ENCODE measurements around the gene PMVK. TPM values are rescaled to one million over a fixed set of nuclear protein-coding genes. Genes with fewer than 3 reads are reported as not detected.

The PMVK gene
- polyA plus RNA-seq, 1 donor from 2014 or later = 21.1 TPM

- Histone ChIP-seq H3F3A (ENCODE audit: insufficient read depth, low read length, poor library complexity, severe bottlenecking) (no peaks in the 10 kb centered on the region), H2AFZ (ENCODE audit: low read depth, low read length) (no peak overlapping the region)
Measured at GRCh38 chr1:154960446-154961136, 24.1 kb upstream of the PMVK start.

GRCh38 chr1:154959426-154959780 is 22.9 kb upstream of the PMVK start:
- H3K79me2 ChIP-seq (replicated peaks; ENCODE audit: insufficient read depth, low read length) = peaks cover 24% of the 10 kb centered on the region
- no peaks in the 10 kb centered on the region for H3K36me3 ChIP-seq (ENCODE audit: insufficient read depth, low read length)
- H3K4me2 ChIP-seq (ENCODE audit: low read length) = no peak overlapping the region
- no peak overlapping the region for H3K4me3 ChIP-seq (ENCODE audit: low read length)
- no peaks in the 10 kb centered on the region for H3K27me3 ChIP-seq (ENCODE audit: insufficient read depth, low read depth, low read length)
- no peak overlapping the region for H2AFZ ChIP-seq (ENCODE audit: low read depth, low read length)
- no peaks in the 10 kb centered on the region for H3K9me2 ChIP-seq (ENCODE audit: insufficient read depth, low read length)
- no peaks in the 10 kb centered on the region for H3K9me3 ChIP-seq (ENCODE audit: low read length)
- no peaks in the 10 kb centered on the region for H4K20me1 ChIP-seq (ENCODE audit: insufficient read depth)
- H3K27ac ChIP-seq (ENCODE audit: low read length) = no peak overlapping the region
- peaks cover 8% of the 10 kb centered on the region for H3F3A ChIP-seq (ENCODE audit: insufficient read depth, low read length, poor library complexity, severe bottlenecking)
- no peak overlapping the region for H3K9ac ChIP-seq (ENCODE audit: low read length)
- no peak for TF ChIP-seq SMC3 (conservative IDR thresholded peaks at IDR 0.05; ENCODE audit: poor library complexity)
- TF ChIP-seq REST (IDR thresholded peaks at IDR 0.05; ENCODE audit: borderline replicate concordance) = no peak
- no peak for TF ChIP-seq TAF1 (IDR thresholded peaks at IDR 0.05; ENCODE audit: low read depth)
- TF ChIP-seq EZH2 (IDR thresholded peaks at IDR 0.05; ENCODE audit: borderline replicate concordance, insufficient read depth, low read length, poor library complexity, severe bottlenecking) = no peak
- TF ChIP-seq RAD21 (conservative IDR thresholded peaks at IDR 0.05) = no peak

More at GRCh38 chr1:154960446-154961136, 24.1 kb upstream of the PMVK start:
- H3K27me3 ChIP-seq (ENCODE audit: insufficient read depth, low read depth, low read length) = no peaks in the 10 kb centered on the region
- no peaks in the 10 kb centered on the region for H3K9me2 ChIP-seq (ENCODE audit: insufficient read depth, low read length)
- peak overlapping the region; percentile 95 for H3K27ac ChIP-seq (ENCODE audit: low read length)
- H3K9ac ChIP-seq (ENCODE audit: low read length) = peak overlapping the region; percentile 98
- peak overlapping the region; percentile 98 for H3K4me3 ChIP-seq (ENCODE audit: low read length)
- H3K9me3 ChIP-seq (ENCODE audit: low read length) = no peaks in the 10 kb centered on the region
- no peaks in the 10 kb centered on the region for H4K20me1 ChIP-seq (ENCODE audit: insufficient read depth)
- peaks cover 24% of the 10 kb centered on the region for H3K79me2 ChIP-seq (replicated peaks; ENCODE audit: insufficient read depth, low read length)
- H3K4me2 ChIP-seq (ENCODE audit: low read length) = peak overlapping the region; percentile 86
- no peaks in the 10 kb centered on the region for H3K36me3 ChIP-seq (ENCODE audit: insufficient read depth, low read length)
- TF ChIP-seq CTCF (IDR thresholded peaks at IDR 0.05; ENCODE audit: poor library complexity, severe bottlenecking) (no peak), SMC3 (conservative IDR thresholded peaks at IDR 0.05; ENCODE audit: poor library complexity) (no peak), REST (IDR thresholded peaks at IDR 0.05; ENCODE audit: borderline replicate concordance) (no peak), RAD21 (conservative IDR thresholded peaks at IDR 0.05) (no peak), EZH2 (IDR thresholded peaks at IDR 0.05; ENCODE audit: borderline replicate concordance, insufficient read depth, low read length, poor library complexity, severe bottlenecking) (no peak), EP300 (conservative IDR thresholded peaks at IDR 0.05; ENCODE audit: poor library complexity, severe bottlenecking) (no peak), POLR2AphosphoS5 (IDR thresholded peaks at IDR 0.05) (no peak), MXI1 (conservative IDR thresholded peaks at IDR 0.05; ENCODE audit: poor library complexity, severe bottlenecking) (no peak), TAF1 (IDR thresholded peaks at IDR 0.05; ENCODE audit: low read depth) (no peak)
